Loucy (cell line): ENCODE data around the gene SAMD8.

Source experiments
- H2AFZ ChIP-seq: fragments of 200-600 bp; sonication (generic); 2 replicates; pipeline ENCODE4 v1.6.0; 2016; ENCODE audit warnings: antibody characterized with exemption, mild to moderate bottlenecking, low read length, moderate library complexity
- H3F3A ChIP-seq: fragments of 200-600 bp; 2 replicates; pipeline ENCODE4 v1.6.0; 2016; ENCODE audit warnings: antibody characterized with exemption, low read depth, mild to moderate bottlenecking
- H3K27me3 ChIP-seq: fragments of 200-600 bp; sonication (generic); 2 replicates; pipeline ENCODE4 v1.6.1; 2014; ENCODE audit warnings: low read length, mild to moderate bottlenecking; ENCODE audit not compliant: insufficient read depth, poor library complexity, severe bottlenecking
- H3K36me3 ChIP-seq: fragments of 200-600 bp; sonication (generic); 2 replicates; pipeline ENCODE4 v1.6.1; 2016; ENCODE audit warnings: low read length; ENCODE audit not compliant: insufficient read depth
- H3K4me1 ChIP-seq: fragments of 200-600 bp; sonication (generic); 2 replicates; pipeline ENCODE4 v1.5.1; 2014; ENCODE audit warnings: low read length, mild to moderate bottlenecking; ENCODE audit not compliant: insufficient read depth, poor library complexity, severe bottlenecking
- H3K4me2 ChIP-seq: fragments of 200-600 bp; sonication (generic); 2 replicates; pipeline ENCODE4 v1.6.0; 2014; ENCODE audit warnings: antibody characterized with exemption, low read length, low read depth, mild to moderate bottlenecking; ENCODE audit not compliant: poor library complexity, severe bottlenecking
- H3K4me3 ChIP-seq: fragments of 200-600 bp; sonication (generic); 2 replicates; pipeline ENCODE4 v1.5.1; 2014; ENCODE audit warnings: low read length, mild to moderate bottlenecking, mixed read lengths; ENCODE audit not compliant: poor library complexity, severe bottlenecking
- H3K79me2 ChIP-seq: fragments of 200-600 bp; sonication (generic); 2 replicates; pipeline ENCODE4 v1.6.1; 2014; ENCODE audit warnings: low read length; ENCODE audit not compliant: insufficient read depth
- H3K9ac ChIP-seq: fragments of 200-600 bp; sonication (generic); 2 replicates; pipeline ENCODE4 v1.6.0; 2014; ENCODE audit warnings: mild to moderate bottlenecking, low read depth, low read length, moderate library complexity; ENCODE audit not compliant: poor library complexity, severe bottlenecking
- H3K9me2 ChIP-seq: fragments of 200-600 bp; sonication (generic); replicated peaks from 2 replicates; pipeline ENCODE4 v1.6.1; 2016; ENCODE audit warnings: low read depth, low read length, mixed read lengths
- H3K9me3 ChIP-seq: fragments of 200-600 bp; sonication (generic); 2 replicates; pipeline ENCODE4 v1.6.1; 2014; ENCODE audit warnings: mild to moderate bottlenecking, antibody characterized with exemption, low read length, low read depth; ENCODE audit not compliant: insufficient read depth
- H4K20me1 ChIP-seq: fragments of 200-600 bp; sonication (generic); 2 replicates; pipeline ENCODE4 v1.6.0; 2014; ENCODE audit warnings: antibody characterized with exemption, low read length, mild to moderate bottlenecking; ENCODE audit not compliant: insufficient read depth, poor library complexity, severe bottlenecking
- CTCF ChIP-seq: fragments of 200-600 bp; sonication (generic); conservative IDR thresholded peaks from 2 replicates; pipeline ENCODE4 v1.5.1; 2014; ENCODE audit warnings: mild to moderate bottlenecking, antibody characterized with exemption, low read length
- EZH2phosphoT487 ChIP-seq: fragments of 200-600 bp; IDR thresholded peaks from 2 replicates; pipeline ENCODE4 v1.6.1; 2018; ENCODE audit warnings: antibody characterized with exemption, mild to moderate bottlenecking, moderate library complexity, borderline replicate concordance

The SAMD8 gene

GRCh38 chr10:75100764-75101291, 10.6 kb upstream of the SAMD8 start:
- peaks cover 4% of the 10 kb centered on the region for H3K4me1 ChIP-seq
- no peak for TF ChIP-seq EZH2phosphoT487
- no peak for TF ChIP-seq CTCF
- no peaks in the 10 kb centered on the region for H3K27me3 ChIP-seq
- no peaks in the 10 kb centered on the region for H4K20me1 ChIP-seq
- no peak overlapping the region for H3K9ac ChIP-seq
- peak overlapping the region; percentile 63 for H2AFZ ChIP-seq
- no peaks in the 10 kb centered on the region for H3K79me2 ChIP-seq
- no peaks in the 10 kb centered on the region for H3K9me2 ChIP-seq
- H3F3A ChIP-seq, result no peaks in the 10 kb centered on the region
- H3K4me3 ChIP-seq, result no peak overlapping the region
- no peak overlapping the region for H3K4me2 ChIP-seq
- H3K36me3 ChIP-seq, result no peaks in the 10 kb centered on the region
- H3K9me3 ChIP-seq, result no peaks in the 10 kb centered on the region

GRCh38 chr10:75101416-75102251, 9.8 kb upstream of the SAMD8 start:
- no peaks in the 10 kb centered on the region for H3F3A ChIP-seq
- no peaks in the 10 kb centered on the region for H3K9me2 ChIP-seq
- no peak overlapping the region for H3K4me2 ChIP-seq
- TF ChIP-seq EZH2phosphoT487, result no peak
- TF ChIP-seq CTCF, result no peak
- H3K9ac ChIP-seq, result no peak overlapping the region
- no peaks in the 10 kb centered on the region for H4K20me1 ChIP-seq
- H3K9me3 ChIP-seq, result no peaks in the 10 kb centered on the region
- H3K4me3 ChIP-seq, result no peak overlapping the region
- no peaks in the 10 kb centered on the region for H3K36me3 ChIP-seq
- H3K79me2 ChIP-seq, result no peaks in the 10 kb centered on the region
- H3K4me1 ChIP-seq, result peaks cover 4% of the 10 kb centered on the region
- H2AFZ ChIP-seq, result no peak overlapping the region
- H3K27me3 ChIP-seq, result no peaks in the 10 kb centered on the region

GRCh38 chr10:75102830-75103673, 8.4 kb upstream of the SAMD8 start:
- Histone ChIP-seq H3K27me3 (no peaks in the 10 kb centered on the region), H3K9ac (no peak overlapping the region), H3K4me2 (no peak overlapping the region), H3K36me3 (no peaks in the 10 kb centered on the region), H3K4me3 (no peak overlapping the region), H3F3A (no peaks in the 10 kb centered on the region), H3K9me3 (no peaks in the 10 kb centered on the region), H4K20me1 (no peaks in the 10 kb centered on the region), H3K79me2 (no peaks in the 10 kb centered on the region), H3K9me2 (no peaks in the 10 kb centered on the region), H2AFZ (peak overlapping the region; percentile 66; the same call in 1 of the 2 replicates), H3K4me1 (peaks cover 4% of the 10 kb centered on the region)
- TF ChIP-seq CTCF (no peak), EZH2phosphoT487 (no peak)
